GM23338 (cell line): ENCODE results near the gene FABP6. TPM values are rescaled to one million over a fixed set of nuclear protein-coding genes. Genes with fewer than 3 reads are reported as not detected.

Source experiments
- ATAC-seq: fragments of 200-7000 bp; cut with Tn5 transposase; 3 replicates; pipeline ENCODE4 v1.9.1; 2020
- DNase-seq: peaks from one replicate; pipeline ENCODE4 v3.0.0-alpha.2; 2015; ENCODE audit warnings: low spot score
- H2AFZ ChIP-seq: fragments of 200-600 bp; sonication (generic); 2 replicates; pipeline ENCODE4 v1.8.0; 2016; ENCODE audit warnings: antibody characterized with exemption, mild to moderate bottlenecking, moderate library complexity
- H3F3A ChIP-seq: fragments of 200-600 bp; sonication (generic); replicated peaks from 2 replicates; pipeline ENCODE4 v1.8.0; 2017; ENCODE audit warnings: antibody characterized with exemption, mixed run types, low read depth
- H3K27ac ChIP-seq: fragments of 200-600 bp; sonication (generic); 2 replicates; pipeline ENCODE4 v1.6.1; 2016; ENCODE audit warnings: low read depth
- H3K27me3 ChIP-seq: fragments of 200-600 bp; sonication (generic); 2 replicates; pipeline ENCODE4 v1.8.0; 2016; ENCODE audit warnings: mild to moderate bottlenecking, mixed run types, moderate library complexity; ENCODE audit not compliant: insufficient read depth
- H3K36me3 ChIP-seq: fragments of 200-600 bp; sonication (generic); 2 replicates; pipeline ENCODE4 v1.8.0; 2016; ENCODE audit warnings: mild to moderate bottlenecking; ENCODE audit not compliant: insufficient read depth
- H3K4me1 ChIP-seq: fragments of 200-600 bp; sonication (generic); 2 replicates; pipeline ENCODE4 v1.8.0; 2016; ENCODE audit warnings: mild to moderate bottlenecking, moderate library complexity; ENCODE audit not compliant: insufficient read depth
- H3K4me2 ChIP-seq: fragments of 200-600 bp; sonication (generic); 2 replicates; pipeline ENCODE4 v1.7.1; 2017; ENCODE audit warnings: mixed run types
- H3K4me3 ChIP-seq: fragments of 200-600 bp; sonication (generic); 2 replicates; pipeline ENCODE4 v1.6.1; 2016; ENCODE audit warnings: mixed run types
- H3K79me2 ChIP-seq: fragments of 200-600 bp; sonication (generic); replicated peaks from 2 replicates; pipeline ENCODE4 v1.8.0; 2017; ENCODE audit warnings: mild to moderate bottlenecking; ENCODE audit not compliant: insufficient read depth
- H3K9me2 ChIP-seq: fragments of 200-600 bp; sonication (generic); 2 replicates; pipeline ENCODE4 v1.8.0; 2017; ENCODE audit not compliant: insufficient read depth
- H4K20me1 ChIP-seq: fragments of 200-600 bp; sonication (generic); replicated peaks from 2 replicates; pipeline ENCODE4 v1.8.0; 2017; ENCODE audit warnings: mild to moderate bottlenecking; ENCODE audit not compliant: insufficient read depth
- H3K27ac Mint-ChIP-seq: 2 replicates; pipeline ENCODE4 v1.8.0; 2020; ENCODE audit warnings: inconsistent platforms, mild to moderate bottlenecking, moderate library complexity, mixed read lengths
- H3K27me3 Mint-ChIP-seq: 3 replicates; pipeline ENCODE4 v1.8.0; 2022; ENCODE audit warnings: low read depth, mild to moderate bottlenecking, moderate library complexity, mixed read lengths, inconsistent platforms; ENCODE audit not compliant: insufficient read depth, poor library complexity
- H3K36me3 Mint-ChIP-seq: 3 replicates; pipeline ENCODE4 v1.8.0; 2021; ENCODE audit warnings: low read depth, mild to moderate bottlenecking, inconsistent platforms, moderate library complexity, mixed read lengths
- H3K4me1 Mint-ChIP-seq: 3 replicates; pipeline ENCODE4 v1.8.0; 2020; ENCODE audit warnings: mild to moderate bottlenecking, inconsistent platforms, mixed read lengths
- H3K4me3 Mint-ChIP-seq: 3 replicates; pipeline ENCODE4 v1.8.0; 2021; ENCODE audit warnings: moderate library complexity, mild to moderate bottlenecking, inconsistent platforms, mixed read lengths
- H3K9me3 Mint-ChIP-seq: 3 replicates; pipeline ENCODE4 v1.8.0; 2020; ENCODE audit warnings: moderate library complexity, mild to moderate bottlenecking, inconsistent platforms, mixed read lengths
- POLR2AphosphoS5 ChIP-seq: IDR thresholded peaks from 2 replicates; pipeline ENCODE4 v1.6.1; 2016; ENCODE audit warnings: antibody characterized with exemption, low read depth
- STAT1 ChIP-seq: IDR thresholded peaks from one replicate; pipeline ENCODE4 v1.6.1; 2016; ENCODE audit warnings: antibody characterized with exemption; ENCODE audit not compliant: unreplicated experiment
- ZNF331 ChIP-seq: fragments of 250-450 bp; sonication (Bioruptor Pico); IDR thresholded peaks from 2 replicates; pipeline ENCODE4 v1.5.0; 2020; ENCODE audit warnings: low read depth, mild to moderate bottlenecking, moderate library complexity
- polyA plus RNA-seq: library from polyadenylated mRNA; unstranded; fragments of >200 nt; fragmentation: Nextera tagmentation; extraction: Ambion mirVana; gene quantifications from 2 replicates; pipeline ENCODE4 v1.2.1, GENCODE V29; 2016
- total RNA-seq: library from RNA; depleted of rRNA; stranded (reverse); fragments of >200 nt; shearing (Covaris generic); gene quantifications from 2 replicates; pipeline ENCODE4 v1.2.3, GENCODE V29; 2014
- TF ChIP-seq, protein P1 (sequence below): IDR thresholded peaks from 2 replicates; pipeline ENCODE4 v1.6.1; 2016; ENCODE audit warnings: antibody characterized with exemption
- TF ChIP-seq, protein P2 (sequence below): fragments of 250-450 bp; sonication (Bioruptor Pico); IDR thresholded peaks from 2 replicates; pipeline ENCODE4 v1.5.0; 2020; ENCODE audit warnings: mild to moderate bottlenecking, moderate library complexity
- TF ChIP-seq, protein P3 (sequence below): IDR thresholded peaks from one replicate; pipeline ENCODE4 v1.6.1; 2018; ENCODE audit warnings: antibody characterized with exemption; ENCODE audit not compliant: unreplicated experiment

FABP6 gene
- total and polyA plus RNA-seq, 2 experiments from 2014 or later, result 2.2 to 7.5 TPM

DNA sequence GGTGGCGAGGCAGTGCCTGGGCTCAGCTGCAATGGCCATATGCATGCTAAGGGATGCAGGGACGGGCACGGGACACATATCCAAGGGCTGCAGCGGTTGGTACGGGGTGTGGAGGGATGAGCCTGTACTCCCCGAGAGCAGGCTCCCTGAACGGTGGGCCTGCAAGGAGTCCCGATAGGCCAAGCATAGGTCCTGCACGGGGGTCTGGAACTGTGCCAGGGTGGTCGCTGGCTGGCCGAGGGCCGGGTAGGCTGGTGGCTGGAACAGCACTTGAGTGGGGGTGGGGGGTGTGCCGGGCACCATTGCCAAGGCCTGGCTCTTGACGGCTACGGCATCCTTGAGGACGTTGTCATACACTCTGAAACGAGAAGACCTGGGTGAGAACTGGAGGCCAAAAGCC, 24.1 kb downstream of the FABP6 start (continued):
- TF ChIP-seq, protein P1, sequence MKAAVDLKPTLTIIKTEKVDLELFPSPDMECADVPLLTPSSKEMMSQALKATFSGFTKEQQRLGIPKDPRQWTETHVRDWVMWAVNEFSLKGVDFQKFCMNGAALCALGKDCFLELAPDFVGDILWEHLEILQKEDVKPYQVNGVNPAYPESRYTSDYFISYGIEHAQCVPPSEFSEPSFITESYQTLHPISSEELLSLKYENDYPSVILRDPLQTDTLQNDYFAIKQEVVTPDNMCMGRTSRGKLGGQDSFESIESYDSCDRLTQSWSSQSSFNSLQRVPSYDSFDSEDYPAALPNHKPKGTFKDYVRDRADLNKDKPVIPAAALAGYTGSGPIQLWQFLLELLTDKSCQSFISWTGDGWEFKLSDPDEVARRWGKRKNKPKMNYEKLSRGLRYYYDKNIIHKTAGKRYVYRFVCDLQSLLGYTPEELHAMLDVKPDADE, result no peak
- TF ChIP-seq POLR2AphosphoS5 (no peak), ZNF331 (no peak)

DNA sequence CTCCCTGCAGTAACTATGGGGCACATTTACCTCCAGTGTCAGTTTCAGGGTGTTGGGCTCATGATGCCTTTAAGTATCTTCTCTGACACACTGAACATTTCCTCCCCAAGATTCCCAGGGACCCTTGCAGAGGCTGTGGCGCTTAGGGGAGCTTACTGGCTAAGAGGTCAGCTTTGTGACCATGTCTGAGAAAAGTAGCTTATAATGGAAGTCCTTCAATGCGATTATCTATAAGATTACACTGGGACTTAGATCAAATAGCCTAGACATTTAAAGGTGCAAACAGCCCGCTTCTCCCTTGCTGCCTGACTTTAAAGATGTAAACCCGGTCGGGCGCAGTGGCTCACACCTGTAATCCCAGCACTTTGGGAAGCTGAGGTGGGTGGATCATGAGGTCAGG, 25.4 kb downstream of the FABP6 start:
- no peak for ATAC-seq
- no peak for TF ChIP-seq STAT1
- TF ChIP-seq POLR2AphosphoS5, result no peak
- TF ChIP-seq, protein P2, sequence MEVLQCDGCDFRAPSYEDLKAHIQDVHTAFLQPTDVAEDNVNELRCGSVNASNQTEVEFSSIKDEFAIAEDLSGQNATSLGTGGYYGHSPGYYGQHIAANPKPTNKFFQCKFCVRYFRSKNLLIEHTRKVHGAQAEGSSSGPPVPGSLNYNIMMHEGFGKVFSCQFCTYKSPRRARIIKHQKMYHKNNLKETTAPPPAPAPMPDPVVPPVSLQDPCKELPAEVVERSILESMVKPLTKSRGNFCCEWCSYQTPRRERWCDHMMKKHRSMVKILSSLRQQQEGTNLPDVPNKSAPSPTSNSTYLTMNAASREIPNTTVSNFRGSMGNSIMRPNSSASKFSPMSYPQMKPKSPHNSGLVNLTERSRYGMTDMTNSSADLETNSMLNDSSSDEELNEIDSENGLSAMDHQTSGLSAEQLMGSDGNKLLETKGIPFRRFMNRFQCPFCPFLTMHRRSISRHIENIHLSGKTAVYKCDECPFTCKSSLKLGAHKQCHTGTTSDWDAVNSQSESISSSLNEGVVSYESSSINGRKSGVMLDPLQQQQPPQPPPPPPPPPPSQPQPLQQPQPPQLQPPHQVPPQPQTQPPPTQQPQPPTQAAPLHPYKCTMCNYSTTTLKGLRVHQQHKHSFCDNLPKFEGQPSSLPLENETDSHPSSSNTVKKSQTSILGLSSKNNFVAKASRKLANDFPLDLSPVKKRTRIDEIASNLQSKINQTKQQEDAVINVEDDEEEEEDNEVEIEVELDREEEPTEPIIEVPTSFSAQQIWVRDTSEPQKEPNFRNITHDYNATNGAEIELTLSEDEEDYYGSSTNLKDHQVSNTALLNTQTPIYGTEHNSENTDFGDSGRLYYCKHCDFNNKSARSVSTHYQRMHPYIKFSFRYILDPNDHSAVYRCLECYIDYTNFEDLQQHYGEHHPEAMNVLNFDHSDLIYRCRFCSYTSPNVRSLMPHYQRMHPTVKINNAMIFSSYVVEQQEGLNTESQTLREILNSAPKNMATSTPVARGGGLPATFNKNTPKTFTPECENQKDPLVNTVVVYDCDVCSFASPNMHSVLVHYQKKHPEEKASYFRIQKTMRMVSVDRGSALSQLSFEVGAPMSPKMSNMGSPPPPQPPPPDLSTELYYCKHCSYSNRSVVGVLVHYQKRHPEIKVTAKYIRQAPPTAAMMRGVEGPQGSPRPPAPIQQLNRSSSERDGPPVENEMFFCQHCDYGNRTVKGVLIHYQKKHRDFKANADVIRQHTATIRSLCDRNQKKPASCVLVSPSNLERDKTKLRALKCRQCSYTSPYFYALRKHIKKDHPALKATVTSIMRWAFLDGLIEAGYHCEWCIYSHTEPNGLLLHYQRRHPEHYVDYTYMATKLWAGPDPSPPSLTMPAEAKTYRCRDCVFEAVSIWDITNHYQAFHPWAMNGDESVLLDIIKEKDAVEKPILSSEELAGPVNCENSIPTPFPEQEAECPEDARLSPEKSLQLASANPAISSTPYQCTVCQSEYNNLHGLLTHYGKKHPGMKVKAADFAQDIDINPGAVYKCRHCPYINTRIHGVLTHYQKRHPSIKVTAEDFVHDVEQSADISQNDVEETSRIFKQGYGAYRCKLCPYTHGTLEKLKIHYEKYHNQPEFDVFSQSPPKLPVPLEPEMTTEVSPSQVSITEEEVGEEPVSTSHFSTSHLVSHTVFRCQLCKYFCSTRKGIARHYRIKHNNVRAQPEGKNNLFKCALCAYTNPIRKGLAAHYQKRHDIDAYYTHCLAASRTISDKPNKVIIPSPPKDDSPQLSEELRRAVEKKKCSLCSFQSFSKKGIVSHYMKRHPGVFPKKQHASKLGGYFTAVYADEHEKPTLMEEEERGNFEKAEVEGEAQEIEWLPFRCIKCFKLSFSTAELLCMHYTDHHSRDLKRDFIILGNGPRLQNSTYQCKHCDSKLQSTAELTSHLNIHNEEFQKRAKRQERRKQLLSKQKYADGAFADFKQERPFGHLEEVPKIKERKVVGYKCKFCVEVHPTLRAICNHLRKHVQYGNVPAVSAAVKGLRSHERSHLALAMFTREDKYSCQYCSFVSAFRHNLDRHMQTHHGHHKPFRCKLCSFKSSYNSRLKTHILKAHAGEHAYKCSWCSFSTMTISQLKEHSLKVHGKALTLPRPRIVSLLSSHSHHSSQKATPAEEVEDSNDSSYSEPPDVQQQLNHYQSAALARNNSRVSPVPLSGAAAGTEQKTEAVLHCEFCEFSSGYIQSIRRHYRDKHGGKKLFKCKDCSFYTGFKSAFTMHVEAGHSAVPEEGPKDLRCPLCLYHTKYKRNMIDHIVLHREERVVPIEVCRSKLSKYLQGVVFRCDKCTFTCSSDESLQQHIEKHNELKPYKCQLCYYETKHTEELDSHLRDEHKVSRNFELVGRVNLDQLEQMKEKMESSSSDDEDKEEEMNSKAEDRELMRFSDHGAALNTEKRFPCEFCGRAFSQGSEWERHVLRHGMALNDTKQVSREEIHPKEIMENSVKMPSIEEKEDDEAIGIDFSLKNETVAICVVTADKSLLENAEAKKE, result no peak
- TF ChIP-seq, protein P3, sequence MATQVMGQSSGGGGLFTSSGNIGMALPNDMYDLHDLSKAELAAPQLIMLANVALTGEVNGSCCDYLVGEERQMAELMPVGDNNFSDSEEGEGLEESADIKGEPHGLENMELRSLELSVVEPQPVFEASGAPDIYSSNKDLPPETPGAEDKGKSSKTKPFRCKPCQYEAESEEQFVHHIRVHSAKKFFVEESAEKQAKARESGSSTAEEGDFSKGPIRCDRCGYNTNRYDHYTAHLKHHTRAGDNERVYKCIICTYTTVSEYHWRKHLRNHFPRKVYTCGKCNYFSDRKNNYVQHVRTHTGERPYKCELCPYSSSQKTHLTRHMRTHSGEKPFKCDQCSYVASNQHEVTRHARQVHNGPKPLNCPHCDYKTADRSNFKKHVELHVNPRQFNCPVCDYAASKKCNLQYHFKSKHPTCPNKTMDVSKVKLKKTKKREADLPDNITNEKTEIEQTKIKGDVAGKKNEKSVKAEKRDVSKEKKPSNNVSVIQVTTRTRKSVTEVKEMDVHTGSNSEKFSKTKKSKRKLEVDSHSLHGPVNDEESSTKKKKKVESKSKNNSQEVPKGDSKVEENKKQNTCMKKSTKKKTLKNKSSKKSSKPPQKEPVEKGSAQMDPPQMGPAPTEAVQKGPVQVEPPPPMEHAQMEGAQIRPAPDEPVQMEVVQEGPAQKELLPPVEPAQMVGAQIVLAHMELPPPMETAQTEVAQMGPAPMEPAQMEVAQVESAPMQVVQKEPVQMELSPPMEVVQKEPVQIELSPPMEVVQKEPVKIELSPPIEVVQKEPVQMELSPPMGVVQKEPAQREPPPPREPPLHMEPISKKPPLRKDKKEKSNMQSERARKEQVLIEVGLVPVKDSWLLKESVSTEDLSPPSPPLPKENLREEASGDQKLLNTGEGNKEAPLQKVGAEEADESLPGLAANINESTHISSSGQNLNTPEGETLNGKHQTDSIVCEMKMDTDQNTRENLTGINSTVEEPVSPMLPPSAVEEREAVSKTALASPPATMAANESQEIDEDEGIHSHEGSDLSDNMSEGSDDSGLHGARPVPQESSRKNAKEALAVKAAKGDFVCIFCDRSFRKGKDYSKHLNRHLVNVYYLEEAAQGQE, result no peak

More for the DNA sequence above, 25.4 kb downstream of the FABP6 start:
- H3K4me2 ChIP-seq, result no peak overlapping the region
- H3K27ac ChIP-seq, result no peak overlapping the region
- Mint-ChIP-seq H3K4me1 (peaks cover 12% of the 10 kb centered on the region), H3K27me3 (peaks cover 7% of the 10 kb centered on the region), H3K36me3 (peaks cover 80% of the 10 kb centered on the region), H3K27ac (no peak overlapping the region), H3K9me3 (no peaks in the 10 kb centered on the region), H3K4me3 (no peak overlapping the region)
- 0 out of 2 replicates have a peak, but pooled peaks cover 5% of the 10 kb centered on the region for H3K4me1 ChIP-seq
- H4K20me1 ChIP-seq, result peaks cover 5% of the 10 kb centered on the region
- no peak overlapping the region for H2AFZ ChIP-seq
- H3K9me2 ChIP-seq, result no peaks in the 10 kb centered on the region
- peaks cover 3% of the 10 kb centered on the region; the same call in 1 of the 2 replicates for H3F3A ChIP-seq
- DNase-seq, result no peak
- peaks cover 21% of the 10 kb centered on the region for H3K36me3 ChIP-seq
- H3K79me2 ChIP-seq, result no peaks in the 10 kb centered on the region
- H3K27me3 ChIP-seq, result no peaks in the 10 kb centered on the region
- H3K4me3 ChIP-seq, result no peak overlapping the region
